WTC11 (cell line): Measurements from ENCODE around the gene PCDHGA1. TPM values are rescaled to one million over a fixed set of nuclear protein-coding genes. Genes with fewer than 3 reads are reported as not detected.

Experiments
- ATAC-seq: fragments of 200-7000 bp; cut with Tn5 transposase; 2 replicates; pipeline ENCODE4 v1.10.0; 2021; ENCODE audit warnings: mild to moderate bottlenecking, moderate library complexity
- CTCF ChIA-PET: fragments of 300-600 bp; sonication (Branson Sonifier 250); formaldehyde crosslinking; loops from one replicate; lab custom pipeline; 2021; ENCODE audit warnings: antibody characterized with exemption; lab: Charles Lee
- POLR2A ChIA-PET: fragments of 350-600 bp; sonication (Branson Sonifier 250); formaldehyde crosslinking; loops from one replicate; lab custom pipeline; 2021; ENCODE audit warnings: antibody characterized with exemption; lab: Charles Lee
- DNase-seq: peaks from one replicate; pipeline ENCODE4 v3.0.0; 2021; ENCODE audit warnings: low spot score
- H3K27ac Mint-ChIP-seq: 2 replicates; pipeline ENCODE4 v1.8.0; 2021; ENCODE audit warnings: mixed read lengths
- H3K27me3 Mint-ChIP-seq: 2 replicates; pipeline ENCODE4 v1.8.0; 2021; ENCODE audit warnings: low read depth, mild to moderate bottlenecking, moderate library complexity, mixed read lengths
- H3K36me3 Mint-ChIP-seq: 2 replicates; pipeline ENCODE4 v1.8.0; 2021; ENCODE audit warnings: mixed read lengths
- H3K4me1 Mint-ChIP-seq: 2 replicates; pipeline ENCODE4 v1.8.0; 2022; ENCODE audit warnings: mixed read lengths
- H3K4me3 Mint-ChIP-seq: 2 replicates; pipeline ENCODE4 v1.8.0; 2021; ENCODE audit warnings: mild to moderate bottlenecking, moderate library complexity, mixed read lengths
- H3K9me3 Mint-ChIP-seq: 2 replicates; pipeline ENCODE4 v1.8.0; 2021; ENCODE audit warnings: mixed read lengths
- ATF1 ChIP-seq: sonication (generic); formaldehyde crosslinking; IDR thresholded peaks from 2 replicates; pipeline ENCODE4 v1.8.1; 2023; ENCODE audit warnings: mild to moderate bottlenecking, moderate library complexity, missing genetic modification reagents
- ERG ChIP-seq: fragments of 250-450 bp; sonication (Bioruptor Pico); IDR thresholded peaks from 2 replicates; pipeline ENCODE4 v1.8.0; 2021; ENCODE audit warnings: mild to moderate bottlenecking
- FOXP1 ChIP-seq: sonication (generic); formaldehyde crosslinking; IDR thresholded peaks from 2 replicates; pipeline ENCODE4 v1.8.0; 2022; ENCODE audit warnings: missing genetic modification reagents, mild to moderate bottlenecking, moderate library complexity, borderline replicate concordance
- FOXP4 ChIP-seq: sonication (generic); formaldehyde crosslinking; IDR thresholded peaks from 2 replicates; pipeline ENCODE4 v1.8.0; 2022; ENCODE audit warnings: mild to moderate bottlenecking, missing genetic modification reagents
- NR2C2 ChIP-seq: sonication (generic); formaldehyde crosslinking; IDR thresholded peaks from 2 replicates; pipeline ENCODE4 v1.8.0; 2022; ENCODE audit warnings: mild to moderate bottlenecking, missing genetic modification reagents
- PRDM15 ChIP-seq: sonication (generic); formaldehyde crosslinking; IDR thresholded peaks from 2 replicates; pipeline ENCODE4 v1.8.0; 2022; ENCODE audit warnings: missing genetic modification reagents
- PREB ChIP-seq: sonication (generic); formaldehyde crosslinking; IDR thresholded peaks from 2 replicates; pipeline ENCODE4 v1.8.1; 2022; ENCODE audit warnings: mild to moderate bottlenecking, missing genetic modification reagents, moderate library complexity, borderline replicate concordance
- RELA ChIP-seq: sonication (generic); formaldehyde crosslinking; IDR thresholded peaks from 2 replicates; pipeline ENCODE4 v1.8.1; 2022; ENCODE audit warnings: missing genetic modification reagents, mild to moderate bottlenecking, borderline replicate concordance
- ZNF263 ChIP-seq: sonication (generic); formaldehyde crosslinking; IDR thresholded peaks from 2 replicates; pipeline ENCODE4 v1.8.1; 2022; ENCODE audit warnings: low read depth, mild to moderate bottlenecking, moderate library complexity, missing genetic modification reagents
- total RNA-seq: library from RNA; stranded (reverse); gene quantifications from 3 replicates; pipeline ENCODE4 v1.2.3, GENCODE V29; 2021

The PCDHGA1 gene
- total RNA-seq, 1 experiment from 2014 or later = 1.5 TPM

GRCh38 chr5:141421489-141421855 lies 91.2 kb downstream of the PCDHGA1 start:
- H3K9me3 Mint-ChIP-seq = peaks cover 35% of the 10 kb centered on the region
- H3K27me3 Mint-ChIP-seq = peaks cover 14% of the 10 kb centered on the region
- ChIA-PET CTCF (interaction anchor here (0.6 to 3.6 kb wide), 45 partner anchors 9 to 327 kb away, joined by 3 to 131 read pairs (median 8); partner anchors contain the start of genes DIAPH1, PCDHB10, PCDHB11 and PCDHB14), POLR2A (interaction anchor here (1.3 kb wide), 2 partner anchors 92 to 139 kb away, joined by 3 read pairs; no protein-coding TSS in a partner anchor)
- peak overlapping the region; percentile 81 for H3K4me3 Mint-ChIP-seq
- peaks cover 26% of the 10 kb centered on the region for H3K4me1 Mint-ChIP-seq
- no peak for ATAC-seq
- TF ChIP-seq PRDM15 (CRISPR knock-in tag) = no peak
- no peak for TF ChIP-seq ZNF263 (CRISPR knock-in tag)
- DNase-seq = no peak
- H3K36me3 Mint-ChIP-seq = peaks cover 65% of the 10 kb centered on the region
- H3K27ac Mint-ChIP-seq = no peak overlapping the region; the same call in 1 of the 2 replicates

- H3K27ac Mint-ChIP-seq = no peak overlapping the region
- peaks cover 14% of the 10 kb centered on the region for H3K27me3 Mint-ChIP-seq
- H3K36me3 Mint-ChIP-seq = peaks cover 77% of the 10 kb centered on the region
- DNase-seq (no peak), ATAC-seq (no peak)
- POLR2A ChIA-PET = no interaction called here
- CTCF ChIA-PET = interaction anchor here (0.7 to 3.6 kb wide), 7 partner anchors 10 to 135 kb away, joined by 3 to 131 read pairs (median 7); partner anchors contain the start of genes PCDHGA10 and PCDHGB3
- H3K4me3 Mint-ChIP-seq = no peak overlapping the region
- peaks cover 40% of the 10 kb centered on the region for H3K9me3 Mint-ChIP-seq
- peak; percentile 18; the same call in 1 of the 2 replicates for TF ChIP-seq FOXP1 (CRISPR knock-in tag)
- TF ChIP-seq FOXP4 (CRISPR knock-in tag) = no peak
- 0 out of 2 replicates have a peak, but pooled peaks have one; percentile 67 for TF ChIP-seq RELA (CRISPR knock-in tag)
- no peak for TF ChIP-seq NR2C2
- H3K4me1 Mint-ChIP-seq = peaks cover 26% of the 10 kb centered on the region
Observed at GRCh38 chr5:141422742-141423291, 92.5 kb downstream of the PCDHGA1 start.

- ChIA-PET POLR2A (no interaction called here), CTCF (interaction anchor here (0.9 to 2.5 kb wide), 9 partner anchors 10 to 136 kb away, joined by 3 to 6 read pairs (median 3); partner anchors contain the start of genes PCDHGA10, PCDHGA3 and PCDHGB7)
- no peaks in the 10 kb centered on the region for H3K27me3 Mint-ChIP-seq
- peaks cover 69% of the 10 kb centered on the region for H3K36me3 Mint-ChIP-seq
- H3K4me3 Mint-ChIP-seq = no peak overlapping the region
- H3K4me1 Mint-ChIP-seq = no peaks in the 10 kb centered on the region
- ATAC-seq = peak; percentile 53; the same call in 1 of the 2 replicates
- H3K9me3 Mint-ChIP-seq = peaks cover 37% of the 10 kb centered on the region
- peak overlapping the region; percentile 30; the same call in 1 of the 2 replicates for H3K27ac Mint-ChIP-seq
- no peak for DNase-seq
- no peak for TF ChIP-seq PREB (CRISPR knock-in tag)
- TF ChIP-seq ATF1 (CRISPR knock-in tag) = no peak
- TF ChIP-seq ERG (CRISPR knock-in tag) = no peak
Observed at GRCh38 chr5:141427783-141428426, 97.6 kb downstream of the PCDHGA1 start.
